ENCODE measurements around the gene DYNC2I2. TPM values are rescaled to one million over a fixed set of nuclear protein-coding genes. Genes with fewer than 3 reads are reported as not detected.

The DYNC2I2 gene
- total RNA-seq, 4 donors from 2014 or later, result 15.0 to 21.4 (median 18.5) TPM

- TF ChIP-seq CTCF (IDR thresholded peaks at IDR 0.05; ENCODE audit: low read depth), result no peak
These were observed 38.7 kb downstream of the DYNC2I2 start for GRCh38 chr9:128617943-128618342.

GRCh38 chr9:128615571-128615970 lies 41.1 kb downstream of the DYNC2I2 start:
- no peak for TF ChIP-seq CTCF (IDR thresholded peaks at IDR 0.05; ENCODE audit: low read depth)

GRCh38 chr9:128614728-128615127 lies 41.9 kb downstream of the DYNC2I2 start:
- TF ChIP-seq CTCF (IDR thresholded peaks at IDR 0.05; ENCODE audit: low read depth), result no peak

- TF ChIP-seq CTCF (IDR thresholded peaks at IDR 0.05; ENCODE audit: low read depth), result no peak
These were observed 44.9 kb downstream of the DYNC2I2 start for GRCh38 chr9:128611600-128612394.

GRCh38 chr9:128610897-128611296 lies 45.8 kb downstream of the DYNC2I2 start:
- TF ChIP-seq CTCF (IDR thresholded peaks at IDR 0.05; ENCODE audit: low read depth), result no peak

- TF ChIP-seq CTCF (IDR thresholded peaks at IDR 0.05; ENCODE audit: low read depth), result no peak
These were observed 48.9 kb downstream of the DYNC2I2 start for GRCh38 chr9:128607642-128608350.

- no peak for TF ChIP-seq CTCF (IDR thresholded peaks at IDR 0.05; ENCODE audit: low read depth)
These were observed 53.0 kb downstream of the DYNC2I2 start for GRCh38 chr9:128603697-128604096.
